OCI-LY7 (cell line): ENCODE results near the gene TMEM222.

Source experiments
- EZH2phosphoT487 ChIP-seq: fragments of 200-600 bp; sonication (generic); IDR thresholded peaks from 2 replicates; pipeline ENCODE4 v1.6.1; 2018; ENCODE audit warnings: low read depth, borderline replicate concordance, mild to moderate bottlenecking, mixed run types, antibody characterized with exemption, low read length, moderate library complexity, mixed read lengths
- TF ChIP-seq, protein P1 (sequence below): fragments of 200-600 bp; sonication (generic); conservative IDR thresholded peaks from 2 replicates; pipeline ENCODE4 v1.5.1; 2014; ENCODE audit warnings: mild to moderate bottlenecking, antibody characterized with exemption, low read length, moderate library complexity, mixed read lengths

DNA sequence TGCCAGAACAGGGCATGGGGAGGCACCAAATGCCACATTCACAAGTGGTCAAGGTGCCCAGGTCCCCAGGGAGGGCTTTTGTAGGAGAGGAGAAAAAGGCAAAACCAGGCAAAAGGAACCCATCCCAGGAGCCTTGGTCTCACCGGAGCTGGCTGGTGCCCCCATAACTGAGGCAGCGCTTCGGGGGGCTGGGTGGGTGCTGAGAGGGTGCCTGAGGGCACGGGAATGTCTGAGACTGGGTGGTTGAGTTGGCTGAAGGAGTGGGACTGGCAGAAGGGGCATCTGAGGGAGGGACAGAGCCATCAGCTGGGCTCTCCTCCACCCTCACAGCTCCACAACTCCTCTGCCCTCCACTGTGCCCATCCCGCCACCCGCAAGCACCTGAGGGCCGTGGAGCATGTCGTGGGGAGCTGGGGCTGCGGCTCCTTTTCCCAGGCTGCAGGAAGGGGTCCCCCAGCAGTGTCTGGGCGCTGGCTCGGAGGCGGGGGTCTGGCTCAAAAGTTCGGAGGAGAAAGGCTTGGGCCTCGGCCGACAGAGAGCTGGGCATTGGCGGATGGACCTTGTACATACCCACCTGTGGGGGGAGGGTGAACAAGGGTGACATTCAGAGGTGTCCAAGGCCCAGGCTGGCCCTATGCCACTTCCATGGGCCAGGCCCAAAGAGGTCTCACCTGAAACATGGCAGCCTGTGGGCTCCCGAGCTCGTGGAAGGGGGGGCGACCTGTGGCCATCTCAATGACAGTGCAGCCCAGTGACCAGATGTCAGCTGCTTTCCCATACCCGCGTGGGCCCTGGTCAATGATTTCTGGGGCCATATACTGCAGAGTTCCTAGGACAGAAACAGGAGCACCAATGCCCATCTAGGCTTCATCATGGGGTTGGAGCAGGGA lies 36.3 kb downstream of the TMEM222 start:
- TF ChIP-seq, protein P1, sequence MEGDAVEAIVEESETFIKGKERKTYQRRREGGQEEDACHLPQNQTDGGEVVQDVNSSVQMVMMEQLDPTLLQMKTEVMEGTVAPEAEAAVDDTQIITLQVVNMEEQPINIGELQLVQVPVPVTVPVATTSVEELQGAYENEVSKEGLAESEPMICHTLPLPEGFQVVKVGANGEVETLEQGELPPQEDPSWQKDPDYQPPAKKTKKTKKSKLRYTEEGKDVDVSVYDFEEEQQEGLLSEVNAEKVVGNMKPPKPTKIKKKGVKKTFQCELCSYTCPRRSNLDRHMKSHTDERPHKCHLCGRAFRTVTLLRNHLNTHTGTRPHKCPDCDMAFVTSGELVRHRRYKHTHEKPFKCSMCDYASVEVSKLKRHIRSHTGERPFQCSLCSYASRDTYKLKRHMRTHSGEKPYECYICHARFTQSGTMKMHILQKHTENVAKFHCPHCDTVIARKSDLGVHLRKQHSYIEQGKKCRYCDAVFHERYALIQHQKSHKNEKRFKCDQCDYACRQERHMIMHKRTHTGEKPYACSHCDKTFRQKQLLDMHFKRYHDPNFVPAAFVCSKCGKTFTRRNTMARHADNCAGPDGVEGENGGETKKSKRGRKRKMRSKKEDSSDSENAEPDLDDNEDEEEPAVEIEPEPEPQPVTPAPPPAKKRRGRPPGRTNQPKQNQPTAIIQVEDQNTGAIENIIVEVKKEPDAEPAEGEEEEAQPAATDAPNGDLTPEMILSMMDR, result no peak
- no peak for TF ChIP-seq EZH2phosphoT487
